GM18951 (cell line): ENCODE results near the gene ADAMTS17.

ENCODE experiments used
- POLR2A ChIP-seq: IDR thresholded peaks from 4 replicates; pipeline ENCODE4 v1.6.1; 2011; ENCODE audit warnings: mild to moderate bottlenecking; ENCODE audit not compliant: insufficient read length, insufficient read depth; ENCODE audit errors: extremely low read depth
- in situ Hi-C: fragments of 300-500 bp; cut with MboI; formaldehyde crosslinking; loops from one replicate; pipeline ENCODE4 v1.12.0; 2022; ENCODE audit warnings: low sequenced_read_pairs, mixed read lengths, inconsistent platforms; ENCODE audit not compliant: unreplicated experiment

Gene ADAMTS17

DNA sequence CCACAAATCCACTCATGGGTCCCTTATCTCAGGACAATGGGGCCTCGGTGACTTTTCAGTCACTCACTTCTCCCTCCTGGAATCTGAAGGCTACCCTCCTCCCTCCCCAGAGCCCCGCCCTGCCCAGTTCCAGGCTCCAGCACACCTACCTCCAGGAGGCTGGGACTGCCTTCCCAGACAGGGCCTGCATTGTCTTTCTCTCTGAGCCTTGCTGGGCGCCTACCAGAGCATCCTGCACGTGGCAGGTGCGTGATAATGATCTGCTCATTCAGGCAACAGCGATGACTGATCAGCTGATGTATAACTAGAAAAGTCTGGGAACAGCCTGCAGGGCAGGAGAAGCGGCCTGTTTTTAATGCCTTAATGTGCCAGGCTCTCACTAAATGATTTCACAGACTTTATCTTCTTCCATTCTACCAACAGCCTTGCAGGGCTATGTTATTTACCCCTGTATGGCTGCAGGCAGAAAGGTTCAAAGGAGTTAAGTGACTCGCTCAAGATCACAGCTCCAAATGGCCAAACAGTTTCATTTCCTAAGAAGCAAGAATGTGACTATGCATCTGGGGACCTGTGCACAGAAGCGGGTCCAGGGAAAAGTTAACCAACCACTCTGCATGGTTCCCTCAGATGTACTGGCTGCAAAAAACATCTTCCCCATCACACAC is 6.3 kb downstream of the ADAMTS17 start:
- in situ Hi-C loops = no loop called here
- TF ChIP-seq POLR2A = no peak

DNA sequence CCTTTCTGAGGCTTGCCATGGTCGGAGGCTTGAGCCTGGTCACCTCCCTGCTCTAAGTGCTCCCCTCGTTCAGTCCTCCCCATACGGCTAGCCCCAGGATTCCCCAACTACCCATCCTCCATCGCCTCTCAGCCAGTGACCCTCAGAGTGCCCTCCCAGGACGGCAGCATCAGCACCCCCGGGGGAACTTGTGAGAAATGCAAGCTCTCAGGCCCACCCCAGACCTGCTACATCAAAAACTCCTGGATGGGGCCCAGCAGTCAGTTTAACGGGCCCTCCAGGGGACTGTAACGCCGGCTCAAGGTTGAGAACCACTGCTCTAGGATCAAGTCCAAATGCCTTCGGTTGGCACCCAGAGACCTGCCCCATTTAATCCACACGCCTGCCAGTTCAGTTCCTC is 6.9 kb downstream of the ADAMTS17 start:
- TF ChIP-seq POLR2A = no peak
- in situ Hi-C loops = no loop called here

GRCh38 chr15:100334456-100334855 is 7.3 kb downstream of the ADAMTS17 start:
- in situ Hi-C loops = no loop called here
- no peak for TF ChIP-seq POLR2A

DNA sequence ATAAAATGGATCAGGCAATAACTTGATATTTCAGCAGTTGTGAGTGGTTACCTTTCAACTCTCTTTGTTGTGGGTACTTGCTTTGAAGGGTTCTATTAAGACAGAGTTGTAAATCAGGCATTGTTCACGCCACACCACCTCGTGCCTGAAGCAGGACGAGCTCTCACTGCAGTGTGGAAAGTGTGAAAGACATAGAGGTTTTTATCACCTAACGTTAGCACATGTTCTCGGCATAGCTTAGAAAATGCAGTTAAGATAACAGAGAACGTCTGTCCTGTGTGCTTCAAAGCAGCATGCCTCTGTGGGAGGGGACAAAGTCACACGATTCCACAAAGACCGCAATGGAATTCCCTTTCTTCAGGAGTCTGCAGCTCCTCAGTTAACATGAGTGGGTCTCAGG is 7.8 kb downstream of the ADAMTS17 start:
- in situ Hi-C loops = no loop called here
- no peak for TF ChIP-seq POLR2A

GRCh38 chr15:100333236-100333635 is 8.5 kb downstream of the ADAMTS17 start:
- TF ChIP-seq POLR2A = no peak

GRCh38 chr15:100332721-100333120 is 9.1 kb downstream of the ADAMTS17 start:
- in situ Hi-C loops = no loop called here
- TF ChIP-seq POLR2A = no peak

More at GRCh38 chr15:100333236-100333635, 8.5 kb downstream of the ADAMTS17 start:
- in situ Hi-C loops = no loop called here

DNA sequence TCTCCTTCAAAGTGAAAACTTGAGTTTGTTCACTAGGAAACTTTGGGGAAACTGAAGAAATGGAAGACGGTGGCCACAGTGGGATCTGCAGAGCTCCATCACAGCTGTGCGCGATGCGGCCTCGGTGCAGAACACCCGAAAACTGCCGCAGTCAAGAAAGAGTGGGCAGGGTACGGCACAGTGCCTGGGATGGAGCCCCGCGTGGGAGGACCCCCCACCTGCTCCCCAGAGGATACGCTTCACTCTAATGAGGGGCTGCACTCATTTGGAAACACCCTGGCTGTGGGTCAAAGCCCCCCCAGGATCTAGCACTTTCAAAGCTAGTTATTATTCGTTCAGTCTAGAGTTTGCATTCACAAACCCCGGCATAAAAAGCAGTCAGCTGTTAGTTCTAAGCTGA is 9.5 kb downstream of the ADAMTS17 start:
- no peak for TF ChIP-seq POLR2A
- in situ Hi-C loops = no loop called here

DNA sequence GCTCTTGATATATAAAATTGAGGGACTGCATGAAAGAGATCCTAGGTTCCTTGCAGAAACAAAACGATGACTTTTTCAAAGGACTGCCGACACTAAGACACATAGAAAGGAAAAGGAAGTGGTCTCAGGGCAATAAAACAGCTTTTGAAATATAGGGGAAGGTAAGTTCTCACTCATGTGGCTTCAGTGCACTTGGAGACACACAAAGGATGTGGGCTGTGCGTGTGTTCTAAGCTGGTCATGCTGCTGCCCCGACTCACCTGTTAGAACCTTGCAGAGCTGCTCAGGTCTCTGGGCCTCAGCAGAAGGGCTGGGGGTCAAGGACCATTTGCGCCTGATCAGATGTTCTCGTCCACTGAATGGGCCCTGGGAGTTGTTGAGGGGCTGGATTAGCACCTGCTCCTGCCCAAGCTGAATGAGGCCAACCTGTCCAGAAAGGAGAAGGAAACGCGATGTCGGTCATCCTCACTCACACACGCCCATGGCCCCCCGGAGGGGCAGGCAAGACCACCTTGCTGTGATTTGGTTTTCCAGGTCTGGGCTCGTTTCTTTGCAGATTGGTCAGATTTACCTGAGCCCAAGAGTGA is 11.1 kb downstream of the ADAMTS17 start:
- in situ Hi-C loops = no loop called here
- TF ChIP-seq POLR2A = no peak

DNA sequence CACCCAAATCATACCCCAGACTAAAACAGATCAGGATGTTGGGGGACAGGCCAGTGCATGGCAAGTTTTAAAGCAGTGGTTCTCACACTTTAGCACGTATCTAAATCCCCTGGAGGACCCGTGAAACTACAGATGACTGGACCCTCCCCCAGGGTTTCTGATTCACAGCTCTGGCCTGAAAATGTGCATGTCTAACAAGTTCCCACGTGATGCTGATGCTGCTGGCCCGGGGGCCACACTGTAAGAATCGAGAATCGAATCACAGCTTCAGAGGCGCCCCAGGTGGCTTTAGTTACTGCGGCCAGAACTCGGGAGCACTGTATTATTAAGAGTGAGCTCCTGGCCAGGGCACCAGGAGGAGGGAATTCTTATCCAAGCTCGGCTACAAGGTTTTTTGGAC is 11.6 kb downstream of the ADAMTS17 start:
- in situ Hi-C loops = no loop called here
- no peak for TF ChIP-seq POLR2A

- TF ChIP-seq POLR2A = no peak
- in situ Hi-C loops = no loop called here
Measured at GRCh38 chr15:100328796-100329195, 13.0 kb downstream of the ADAMTS17 start.

DNA sequence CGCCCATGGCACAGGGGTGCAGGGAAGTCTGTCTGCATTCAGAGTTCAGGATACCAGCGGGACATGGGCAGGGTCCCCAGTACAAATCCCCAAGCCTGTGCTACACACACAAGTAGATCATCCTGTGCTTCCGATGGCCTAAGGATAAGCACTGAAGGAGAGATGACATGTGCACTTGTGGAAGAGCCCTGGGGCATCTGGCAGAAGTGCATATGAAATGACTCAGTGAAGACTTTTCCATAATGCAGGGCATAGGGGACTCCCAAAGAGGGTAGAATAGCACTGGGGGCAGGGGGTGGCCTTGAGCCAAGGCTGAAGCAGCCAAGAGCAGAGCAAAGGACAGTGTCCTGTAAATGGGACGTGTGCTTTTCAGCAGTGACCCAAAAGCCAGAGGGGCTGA is 22.9 kb downstream of the ADAMTS17 start:
- in situ Hi-C loops = no loop called here
- no peak for TF ChIP-seq POLR2A

GRCh38 chr15:100314809-100315400 is 26.9 kb downstream of the ADAMTS17 start:
- in situ Hi-C loops = no loop called here
- no peak for TF ChIP-seq POLR2A

GRCh38 chr15:100311833-100312476 is 29.8 kb downstream of the ADAMTS17 start:
- in situ Hi-C loops = no loop called here
- no peak for TF ChIP-seq POLR2A

- no peak for TF ChIP-seq POLR2A
- in situ Hi-C loops = no loop called here
Measured at GRCh38 chr15:100311154-100311625, 30.6 kb downstream of the ADAMTS17 start.

- TF ChIP-seq POLR2A = no peak
- in situ Hi-C loops = no loop called here
Measured at GRCh38 chr15:100310513-100311153, 31.1 kb downstream of the ADAMTS17 start.
